HT-29 (cell line): ENCODE results near the gene PRDX2. TPM values are rescaled to one million over a fixed set of nuclear protein-coding genes. Genes with fewer than 3 reads are reported as not detected.

ENCODE experiments used
- DNase-seq: peaks from one replicate; pipeline ENCODE4 v3.0.0-alpha.2; 2015; ENCODE audit warnings: low spot score
- total RNA-seq: library from RNA; depleted of rRNA; stranded (reverse); fragments of >200 nt; shearing (Covaris generic); gene quantifications from 2 replicates; pipeline ENCODE4 v1.2.3, GENCODE V29; 2014

The PRDX2 gene
- total RNA-seq, 1 experiment from 2014 or later, result 396 TPM

DNA sequence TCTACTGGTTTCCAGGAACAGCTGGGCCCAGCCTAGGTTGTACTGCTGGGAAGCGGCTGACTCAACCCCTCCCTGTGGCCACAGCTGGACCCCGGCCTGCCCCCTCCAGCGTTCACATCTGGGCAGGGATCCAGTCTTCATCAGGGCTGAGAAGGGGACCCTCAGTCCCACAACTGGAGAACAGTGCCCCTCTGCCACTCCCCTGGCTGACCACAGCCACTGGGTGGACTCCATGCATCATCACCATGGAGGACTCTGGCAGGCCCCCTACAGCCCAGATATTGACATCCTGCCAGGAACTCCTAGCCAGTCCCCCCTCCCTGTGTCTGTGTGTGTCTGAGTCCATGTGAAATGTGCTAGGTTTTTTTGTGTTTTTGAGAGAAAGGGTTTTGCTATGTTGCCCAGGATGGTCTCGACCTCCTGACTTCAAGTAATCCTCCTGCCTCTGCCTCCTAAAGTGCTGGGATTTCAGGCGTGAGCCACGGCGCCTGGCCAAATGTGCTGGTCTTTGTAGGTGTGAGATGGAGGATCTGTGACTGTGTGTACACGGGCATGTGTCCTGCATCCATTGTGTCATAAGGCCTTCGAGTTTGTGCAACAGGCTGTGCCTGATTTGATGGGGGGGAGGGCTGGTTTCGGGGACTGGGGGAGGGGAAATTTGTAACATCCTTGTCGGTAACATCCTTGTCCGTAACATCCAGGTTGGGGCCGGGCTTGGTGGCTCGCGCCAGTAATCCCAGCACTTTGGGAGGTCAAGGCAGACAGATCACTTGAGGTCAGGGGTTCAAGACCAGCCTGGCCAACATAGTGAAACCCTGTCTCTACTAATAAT is 22.2 kb downstream of the PRDX2 start:
- no peak for DNase-seq

DNA sequence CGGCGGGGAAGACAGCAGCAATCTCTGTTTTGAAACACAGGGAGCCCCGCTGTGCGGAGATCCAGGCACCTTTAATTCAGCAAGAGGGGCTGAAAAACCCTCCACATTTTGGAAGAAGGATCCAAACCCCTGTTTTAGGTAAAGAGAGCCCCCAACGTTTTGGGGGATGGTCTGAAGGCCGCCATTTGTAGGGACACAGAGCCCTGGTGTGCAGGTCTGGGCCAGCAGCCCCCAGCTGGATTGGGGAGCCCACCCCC is 22.8 kb downstream of the PRDX2 start:
- no peak for DNase-seq

DNA sequence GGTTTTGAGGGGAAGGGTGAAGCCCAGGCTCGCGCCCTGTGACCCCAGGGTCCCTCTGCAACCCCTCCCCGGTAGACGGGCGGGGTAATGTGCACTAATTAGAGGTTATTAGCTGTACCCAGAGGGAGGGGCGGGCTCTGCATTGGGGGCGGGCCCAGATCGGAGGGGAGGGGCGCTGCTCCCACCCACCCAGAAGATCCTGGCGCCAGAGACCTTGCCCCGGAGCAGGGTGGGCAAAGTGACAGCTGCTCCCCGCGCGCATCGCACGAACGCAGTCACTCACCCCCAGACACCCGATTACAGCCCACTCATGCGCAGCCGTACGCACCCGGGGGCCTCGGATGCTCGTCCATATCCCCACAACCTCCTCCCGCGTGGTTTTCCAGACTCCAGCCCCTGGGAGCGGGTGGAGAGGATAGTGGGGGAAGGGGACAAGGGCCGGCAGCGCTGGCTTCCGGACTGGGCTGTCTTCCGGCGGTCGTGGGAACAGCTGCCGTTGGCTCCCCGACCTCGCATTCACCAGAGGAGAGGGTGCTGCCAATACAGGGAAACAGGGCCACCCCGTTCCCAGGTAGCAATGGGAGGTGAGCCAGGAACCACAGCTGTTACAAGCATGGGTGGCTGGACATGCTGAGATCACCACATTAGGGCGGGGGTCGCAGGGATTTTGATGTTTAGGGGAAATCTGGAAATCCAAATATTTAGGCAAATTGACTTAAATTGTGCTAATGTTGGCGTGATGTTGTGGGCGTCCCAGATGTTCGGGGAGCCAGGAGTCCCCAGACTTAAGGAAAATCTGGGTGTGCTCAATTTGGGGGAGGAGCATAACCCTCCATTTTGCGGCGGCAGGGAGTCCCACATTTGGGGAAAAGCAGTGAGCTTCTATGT is 23.3 kb downstream of the PRDX2 start:
- peak; percentile 63 for DNase-seq

DNA sequence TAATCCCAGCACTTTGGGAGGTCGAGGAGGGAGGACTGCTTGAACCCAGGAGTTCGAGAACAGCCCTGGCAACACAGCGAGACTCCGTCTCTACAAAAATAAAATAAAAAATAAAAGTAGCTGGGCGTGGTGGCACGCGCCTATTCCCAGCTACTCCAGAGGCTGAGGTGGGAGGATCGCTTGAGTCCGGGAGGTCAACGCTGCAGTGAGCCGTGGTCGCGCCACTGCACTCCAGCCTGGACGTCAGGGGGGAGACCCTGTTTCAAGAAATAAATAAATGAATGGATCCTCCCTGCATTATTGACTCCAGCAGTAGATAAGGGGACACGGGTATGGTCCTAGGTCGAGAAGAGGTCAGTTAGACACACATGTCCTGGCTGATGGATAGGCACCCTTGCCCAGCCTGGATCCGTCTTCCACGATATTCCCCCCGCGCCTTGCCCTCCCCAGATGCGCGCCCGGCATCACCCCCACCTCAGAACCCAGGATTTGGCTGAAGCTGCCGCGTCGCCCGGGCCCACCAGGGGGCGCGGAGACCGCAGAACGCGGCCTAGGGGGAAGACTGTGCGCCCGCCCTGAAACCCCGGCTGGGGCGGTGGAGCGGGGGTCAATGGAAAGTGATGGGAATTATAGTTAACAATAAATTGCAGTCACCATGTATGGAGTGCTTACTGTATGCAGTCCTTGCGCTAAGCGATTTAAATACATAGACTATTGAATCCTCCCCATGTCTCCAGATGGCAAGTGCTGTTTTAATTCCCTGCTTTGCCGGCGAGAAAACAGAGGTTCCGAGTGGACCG is 24.2 kb downstream of the PRDX2 start:
- DNase-seq, result peak; percentile 76

DNA sequence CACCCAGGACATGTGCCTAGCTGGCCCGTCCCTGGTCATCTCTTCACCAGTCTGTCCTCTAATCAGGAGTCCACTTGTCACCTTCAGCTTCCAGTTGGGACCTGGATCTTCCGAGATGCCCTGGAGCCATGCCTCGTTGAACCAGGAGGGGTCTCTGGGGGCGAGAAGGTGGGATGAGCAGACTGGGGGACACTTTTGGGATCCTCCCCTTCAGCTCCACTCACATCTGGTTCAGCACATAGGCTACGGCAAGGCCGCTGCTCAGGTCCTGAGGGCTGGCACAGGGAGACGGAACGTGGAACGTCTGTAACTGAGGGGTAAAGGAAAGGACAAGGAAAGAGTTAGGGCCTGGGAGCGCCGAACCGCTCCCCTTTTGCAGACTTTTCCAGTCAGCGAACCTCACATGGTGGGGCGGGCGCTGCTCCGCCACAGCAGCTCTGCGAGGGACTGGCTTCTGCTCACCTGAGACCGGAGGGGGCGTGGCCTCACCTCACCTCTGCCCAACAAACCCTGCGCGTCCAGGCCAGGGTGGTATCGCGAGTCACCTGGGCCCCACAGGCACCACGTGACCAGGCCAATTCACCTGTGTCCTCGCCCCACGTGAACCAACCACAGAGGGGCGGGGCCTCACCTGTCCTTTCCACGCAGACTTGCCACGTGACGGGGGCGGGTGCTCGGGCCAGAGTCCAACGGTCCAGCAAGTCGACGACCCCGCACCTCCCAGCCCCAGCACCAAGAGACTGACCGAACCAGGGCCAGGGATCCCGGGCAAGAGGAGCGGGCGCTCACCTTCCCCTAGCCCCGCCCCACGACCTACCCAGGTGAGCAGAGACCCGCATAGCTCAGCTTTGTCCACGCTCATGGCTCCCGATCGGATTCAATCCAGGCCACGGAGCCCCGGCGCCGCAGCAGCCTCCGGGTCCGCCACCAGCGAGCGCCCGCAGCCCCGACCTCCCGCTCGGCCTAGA is 26.7 kb downstream of the PRDX2 start, which contains the start of gene HOOK2:
Gene HOOK2 (minus strand): TSS at position 965 of the 968 bp plus-strand sequence. CDS start 103 bp downstream, at position 862.
- DNase-seq, result peak; percentile 95

DNA sequence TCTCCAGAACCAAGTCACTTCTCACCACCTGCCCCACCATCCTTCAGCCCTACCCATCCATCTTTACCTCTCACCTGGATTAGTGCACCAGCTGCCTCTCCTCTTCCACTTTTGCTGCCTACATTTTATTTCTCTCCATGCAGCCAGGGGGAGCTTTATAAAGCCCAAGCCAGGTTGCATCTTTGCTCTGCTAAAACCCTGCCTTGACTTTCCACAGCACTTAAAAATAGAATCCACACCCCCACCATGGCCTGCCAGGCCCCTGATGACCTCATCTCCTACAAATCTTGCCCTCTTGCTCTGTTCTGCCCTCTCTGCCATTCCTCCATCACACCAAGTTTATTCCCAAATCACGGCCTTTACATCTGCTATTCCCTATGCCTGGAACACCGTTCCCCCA is 28.0 kb downstream of the PRDX2 start:
- DNase-seq, result no peak

DNA sequence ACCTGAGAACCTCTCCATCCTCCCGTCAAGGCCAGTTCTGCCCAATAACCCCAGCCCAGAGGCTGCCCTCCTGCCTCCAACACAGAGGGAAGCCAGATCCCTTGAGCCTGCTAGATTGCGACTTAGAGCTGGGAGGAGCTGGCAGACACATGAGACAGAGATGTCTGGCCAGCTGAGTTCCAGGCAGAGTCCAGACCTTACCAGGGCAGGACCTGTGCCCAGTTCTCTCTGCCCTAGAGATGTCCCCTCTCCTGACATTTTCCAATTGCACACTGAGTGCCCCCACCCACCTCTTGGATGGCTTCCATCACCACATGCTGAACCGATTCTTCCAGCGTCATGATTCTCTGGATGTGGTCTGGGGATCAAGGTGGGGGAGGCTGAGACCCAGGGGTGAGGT is 29.3 kb downstream of the PRDX2 start:
- no peak for DNase-seq

DNA sequence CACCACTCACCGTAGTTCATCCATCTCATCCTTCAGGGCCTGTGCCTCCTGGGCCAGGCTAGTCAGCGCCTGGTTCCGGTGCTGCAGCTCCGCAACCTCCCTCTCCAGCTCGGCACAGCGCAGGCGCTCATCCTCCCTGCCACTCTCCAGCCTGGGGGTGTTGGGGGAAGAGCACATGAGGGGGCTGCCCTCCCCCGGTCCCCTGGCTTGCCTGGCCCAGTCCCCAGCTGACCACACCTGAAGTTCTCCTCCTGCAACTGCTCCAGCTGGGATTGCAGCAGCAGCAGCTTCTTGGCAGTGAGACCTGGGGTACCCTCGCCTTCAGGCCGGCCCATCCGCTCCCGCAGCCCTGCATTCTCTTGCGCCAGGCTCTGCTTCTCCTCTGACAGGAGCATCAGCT is 30.7 kb downstream of the PRDX2 start:
- no peak for DNase-seq

DNA sequence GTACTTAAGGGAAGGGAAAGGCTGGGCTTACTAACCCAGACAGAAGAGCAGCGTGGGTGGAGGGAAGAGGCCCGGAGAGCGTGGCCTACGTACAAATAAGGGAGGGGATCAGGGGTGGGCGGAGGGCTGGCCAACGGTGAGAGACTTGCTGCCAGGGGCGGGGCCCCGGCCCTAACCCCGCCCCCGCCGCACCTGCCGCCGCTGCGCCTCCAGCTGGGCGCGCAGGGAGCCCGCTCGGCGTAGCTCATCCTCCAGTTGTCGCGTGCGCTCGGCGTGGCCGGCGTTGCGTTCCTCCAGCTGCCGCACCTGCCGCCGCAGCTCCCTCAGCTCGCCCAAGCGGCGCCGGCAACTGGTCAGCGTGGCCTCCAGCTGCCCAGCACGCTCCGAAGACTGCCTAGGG is 31.9 kb downstream of the PRDX2 start:
- DNase-seq, result no peak

DNA sequence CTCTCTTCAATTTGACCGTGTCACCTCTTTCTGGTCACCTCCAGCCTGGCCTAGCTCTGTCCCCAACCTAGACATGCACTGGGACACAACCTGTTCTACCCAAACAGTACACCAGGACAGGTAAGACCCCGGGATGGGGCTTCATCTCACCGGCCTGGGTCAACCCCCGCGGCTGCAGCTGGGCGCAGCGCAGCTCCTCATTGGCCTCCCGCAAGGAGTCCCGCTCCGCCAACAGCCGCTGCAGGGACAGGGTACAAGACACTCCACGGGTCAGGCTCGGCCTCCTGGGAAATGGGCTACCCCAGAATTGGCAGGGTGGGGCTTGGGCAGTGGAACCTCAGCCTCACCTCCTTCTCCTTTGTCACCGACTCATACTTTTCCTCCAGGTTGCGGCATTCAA is 33.9 kb downstream of the PRDX2 start:
- DNase-seq, result no peak

DNA sequence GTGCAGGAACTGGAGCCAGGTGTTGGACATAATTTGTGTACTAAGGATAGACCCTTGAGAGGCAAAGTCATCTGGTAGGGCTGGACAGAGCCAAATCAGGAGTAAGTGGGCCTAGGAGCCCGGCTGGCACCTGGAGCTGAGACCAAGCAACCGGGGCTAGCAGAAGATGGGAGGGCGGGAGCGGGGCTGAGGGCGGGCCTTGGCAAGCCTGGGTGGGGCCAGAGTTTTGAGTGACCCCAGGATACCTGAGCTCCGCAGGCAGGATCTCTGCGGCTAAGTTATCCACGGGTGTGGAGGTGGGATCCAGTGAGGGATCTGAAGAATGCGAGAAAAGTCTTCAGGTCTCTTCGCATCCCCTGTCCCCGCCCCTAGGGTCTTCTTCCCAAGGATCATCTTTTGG is 34.5 kb downstream of the PRDX2 start:
- no peak for DNase-seq

DNA sequence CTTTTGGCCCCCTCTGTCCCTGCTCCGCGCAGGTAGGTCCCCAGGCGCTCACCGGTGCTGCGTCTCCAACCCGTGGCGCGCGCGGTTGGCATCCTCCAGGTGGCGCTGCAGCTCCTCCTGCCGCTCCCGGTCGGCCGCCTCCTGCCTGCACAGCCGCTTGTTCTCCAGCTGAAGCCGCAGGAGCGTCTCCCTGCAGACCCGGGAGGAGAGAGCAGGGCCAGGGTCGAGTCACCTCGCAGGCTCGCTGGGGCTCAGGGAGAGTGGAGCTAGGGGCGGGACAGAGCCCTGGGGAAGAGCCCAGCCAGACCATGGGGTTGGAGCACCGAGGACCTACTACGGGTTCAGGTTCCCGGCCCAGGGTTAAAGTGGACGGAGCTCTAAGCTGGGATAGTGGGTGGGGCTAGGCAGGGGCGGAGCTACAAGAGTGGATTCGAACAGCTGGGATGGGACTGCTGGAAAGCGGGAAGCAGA is 35.5 kb downstream of the PRDX2 start:
- DNase-seq, result peak; percentile 78

DNA sequence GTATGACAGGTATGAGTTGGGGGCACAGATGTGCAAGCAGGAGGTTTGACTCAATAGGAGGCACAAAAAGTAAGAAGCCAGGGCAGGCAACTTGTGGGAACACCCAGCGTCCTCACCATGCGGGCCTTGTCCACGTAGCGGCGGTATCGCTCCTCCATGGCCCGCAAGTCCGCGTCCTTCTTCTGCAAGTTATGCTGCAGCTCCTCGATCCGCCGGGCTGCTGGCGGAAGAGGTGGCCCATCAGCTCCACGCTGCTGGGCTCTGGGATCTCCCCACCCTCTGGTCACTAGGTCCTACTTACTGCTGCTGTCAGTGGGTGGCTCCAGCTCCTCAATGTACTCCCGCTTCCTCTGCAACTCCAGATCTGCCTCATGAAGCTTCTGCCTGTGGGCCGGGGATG is 36.9 kb downstream of the PRDX2 start:
- DNase-seq, result no peak

DNA sequence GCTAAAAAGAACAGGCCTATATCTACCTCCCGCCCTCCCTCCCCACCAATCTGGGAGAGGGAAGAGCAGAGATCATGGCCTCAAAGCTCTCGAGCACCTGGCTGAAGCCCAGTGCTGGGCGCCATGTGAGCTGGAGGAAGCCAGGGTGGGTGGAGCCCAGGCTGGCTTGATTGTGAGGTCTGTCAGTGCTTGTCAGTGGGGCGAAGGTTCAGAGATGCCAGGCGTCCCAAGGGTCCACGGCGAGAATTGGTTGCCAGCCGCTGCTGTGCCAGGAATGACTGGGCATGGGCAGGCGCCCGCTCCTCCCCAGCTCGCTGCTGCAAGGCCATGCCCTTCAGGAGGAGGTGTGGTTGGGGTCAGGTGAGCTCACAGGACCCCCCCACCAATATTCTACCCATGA is 38.5 kb downstream of the PRDX2 start:
- no peak for DNase-seq

DNA sequence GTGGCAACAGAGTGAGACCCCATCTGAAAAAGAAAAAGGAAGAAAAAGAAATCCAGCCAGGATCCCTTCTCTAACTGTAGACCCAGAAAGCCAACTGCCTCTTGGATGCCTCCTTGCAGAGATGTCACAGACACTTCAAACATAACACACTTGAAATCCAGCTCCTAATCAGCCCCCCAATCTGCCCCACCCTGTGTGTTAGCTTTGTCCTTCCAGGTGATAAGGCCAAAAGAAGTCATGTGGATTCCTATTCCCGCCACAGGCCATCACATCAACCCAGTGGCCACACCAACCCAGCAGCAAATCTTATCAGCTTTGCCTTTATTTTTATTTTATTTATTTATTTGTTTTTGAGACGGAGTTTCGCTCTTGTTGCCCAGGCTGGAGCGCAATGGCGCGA is 41.9 kb downstream of the PRDX2 start:
- no peak for DNase-seq

DNA sequence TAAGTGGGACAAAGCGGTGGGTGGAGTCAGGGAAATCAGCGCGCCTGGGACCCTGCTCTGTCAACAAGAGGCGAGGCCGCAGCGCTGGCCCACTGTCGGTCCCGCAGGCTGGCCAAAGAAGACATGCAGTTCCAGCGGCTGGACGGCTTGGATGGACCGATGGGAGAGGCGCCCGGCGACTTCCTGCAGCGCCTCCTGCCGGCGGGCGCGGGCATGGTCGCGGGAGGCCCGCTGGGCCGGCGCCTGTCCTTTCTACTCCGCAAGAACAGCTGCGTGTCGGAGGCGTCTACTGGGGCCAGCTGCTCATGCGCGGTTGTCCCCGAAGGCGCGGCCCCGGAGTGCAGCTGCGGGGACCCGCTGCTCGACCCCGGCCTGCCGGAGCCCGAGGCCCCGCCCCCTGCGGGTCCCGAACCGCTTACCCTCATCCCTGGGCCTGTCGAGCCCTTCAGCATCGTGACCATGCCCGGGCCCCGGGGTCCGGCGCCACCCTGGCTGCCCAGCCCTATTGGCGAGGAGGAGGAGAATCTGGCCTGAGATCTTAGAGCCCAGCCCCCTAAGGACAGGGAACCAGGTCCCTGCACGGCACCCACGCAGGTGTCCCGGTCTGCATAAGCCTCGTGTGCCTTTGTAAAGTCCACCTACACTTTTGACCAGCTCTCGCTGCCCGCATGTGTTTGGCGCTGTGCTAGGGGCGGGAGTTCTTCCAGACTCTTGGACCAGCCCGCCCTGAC is 43.9 kb downstream of the PRDX2 start:
- DNase-seq, result peak; percentile 67

DNA sequence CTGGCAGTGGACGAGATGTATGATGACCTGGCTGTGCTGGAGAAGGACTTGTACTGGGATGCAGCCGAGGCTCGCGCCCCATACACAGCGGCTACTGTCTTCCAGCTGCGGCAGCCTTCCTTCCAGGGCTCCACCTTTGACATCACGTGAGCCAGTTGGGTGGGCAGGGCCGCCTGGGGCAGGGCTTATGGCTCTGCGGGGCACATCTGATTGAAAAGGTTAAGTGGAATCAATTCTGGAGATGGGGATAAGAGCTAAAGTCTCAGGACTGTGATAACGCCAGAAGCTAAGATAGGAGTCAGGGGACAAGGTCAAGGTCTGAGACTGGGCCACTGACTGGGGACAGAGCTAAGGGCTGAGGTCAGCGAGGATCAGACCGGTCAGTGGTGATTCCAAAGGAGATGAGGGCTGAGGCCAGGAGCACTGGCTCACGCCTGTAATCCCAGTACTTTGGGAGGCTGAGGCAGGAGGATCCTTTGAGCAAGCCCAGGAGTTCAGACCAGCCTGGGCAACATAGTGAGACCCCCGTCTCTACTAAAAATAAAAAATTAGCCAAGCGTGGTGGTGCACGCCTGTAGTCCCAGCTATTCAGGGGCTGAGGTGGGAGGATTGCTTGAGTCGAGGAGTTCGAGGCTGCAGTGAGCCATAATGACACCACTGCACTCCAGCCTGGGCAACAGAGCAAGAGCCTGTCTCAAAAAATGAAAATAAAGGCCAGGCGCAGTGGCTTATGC is 45.3 kb downstream of the PRDX2 start:
- DNase-seq, result no peak

DNA sequence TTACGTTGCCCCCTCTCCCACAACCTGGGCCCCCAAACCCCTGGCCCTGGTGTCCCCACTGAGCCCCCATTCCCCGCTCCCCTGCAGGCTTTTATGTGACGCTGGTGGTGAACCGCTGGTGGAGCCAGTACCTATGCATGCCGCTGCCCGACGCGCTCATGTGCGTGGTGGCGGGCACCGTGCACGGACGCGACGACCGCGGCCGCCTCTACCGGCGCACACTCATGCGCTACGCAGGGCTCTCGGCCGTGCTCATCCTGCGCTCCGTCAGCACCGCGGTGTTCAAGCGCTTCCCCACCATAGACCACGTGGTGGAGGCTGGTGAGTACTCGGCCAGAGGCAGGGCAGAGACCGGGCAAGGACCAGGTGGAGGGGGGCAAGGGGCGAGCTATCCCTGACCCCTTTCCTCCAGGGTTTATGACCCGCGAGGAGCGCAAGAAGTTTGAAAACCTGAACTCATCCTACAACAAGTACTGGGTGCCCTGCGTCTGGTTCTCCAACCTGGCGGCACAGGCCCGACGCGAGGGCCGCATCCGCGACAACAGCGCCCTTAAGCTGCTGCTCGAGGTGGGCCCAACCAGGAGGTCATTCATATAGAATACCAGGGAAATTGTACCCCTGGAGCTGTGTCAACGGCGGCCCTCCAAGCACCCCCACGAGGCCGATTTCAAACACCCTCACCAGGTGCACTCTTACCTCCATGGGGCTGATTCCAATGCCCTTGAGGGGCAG is 47.0 kb downstream of the PRDX2 start:
- DNase-seq, result no peak
